GM23338 (cell line): ENCODE measurements around the gene SLC37A4.

Experiments used
- CREB1 ChIP-seq: fragments of 250-450 bp; sonication (Bioruptor Pico); IDR thresholded peaks from 2 replicates; pipeline ENCODE4 v1.5.0; 2020; ENCODE audit warnings: low read depth, mild to moderate bottlenecking, moderate library complexity
- EZH2 ChIP-seq: fragments of 200-600 bp; sonication (generic); IDR thresholded peaks from one replicate; pipeline ENCODE4 v1.8.0; 2017; ENCODE audit warnings: antibody characterized with exemption, mild to moderate bottlenecking, low read depth; ENCODE audit not compliant: unreplicated experiment
- EZH2phosphoT487 ChIP-seq: fragments of 200-600 bp; sonication (generic); IDR thresholded peaks from one replicate; pipeline ENCODE4 v1.8.1; 2018; ENCODE audit warnings: antibody characterized with exemption; ENCODE audit not compliant: unreplicated experiment
- JUNB ChIP-seq: IDR thresholded peaks from one replicate; pipeline ENCODE4 v1.6.1; 2016; ENCODE audit warnings: antibody characterized with exemption; ENCODE audit not compliant: unreplicated experiment
- NANOG ChIP-seq: IDR thresholded peaks from 2 replicates; pipeline ENCODE4 v1.6.1; 2016; ENCODE audit warnings: antibody characterized with exemption, borderline replicate concordance
- POLR2AphosphoS5 ChIP-seq: IDR thresholded peaks from 2 replicates; pipeline ENCODE4 v1.6.1; 2016; ENCODE audit warnings: antibody characterized with exemption, low read depth
- STAT1 ChIP-seq: IDR thresholded peaks from one replicate; pipeline ENCODE4 v1.6.1; 2016; ENCODE audit warnings: antibody characterized with exemption; ENCODE audit not compliant: unreplicated experiment
- ZNF114 ChIP-seq: fragments of 250-450 bp; sonication (Bioruptor Pico); IDR thresholded peaks from 2 replicates; pipeline ENCODE4 v1.5.0; 2020; ENCODE audit warnings: mild to moderate bottlenecking, moderate library complexity
- ZNF331 ChIP-seq: fragments of 250-450 bp; sonication (Bioruptor Pico); IDR thresholded peaks from 2 replicates; pipeline ENCODE4 v1.5.0; 2020; ENCODE audit warnings: low read depth, mild to moderate bottlenecking, moderate library complexity
- TF ChIP-seq, protein P1 (sequence below), 2 experiments: fragments of 200-600 bp in 1 of 2; sonication (generic) in 1 of 2; conservative IDR thresholded peaks; 2 replicates each; pipeline versions ENCODE4 v1.5.1 to v1.6.1; 2016 to 2017; ENCODE audit warnings: antibody characterized with exemption in 2 of 2, low read depth in 2 of 2, mild to moderate bottlenecking in 2 of 2, moderate library complexity in 1 of 2
- TF ChIP-seq, protein P2 (sequence below): IDR thresholded peaks from one replicate; pipeline ENCODE4 v1.6.1; 2018; ENCODE audit warnings: antibody characterized with exemption; ENCODE audit not compliant: unreplicated experiment
- TF ChIP-seq, protein P3 (sequence below): IDR thresholded peaks from 2 replicates; pipeline ENCODE4 v1.6.1; 2016; ENCODE audit warnings: antibody characterized with exemption
- TF ChIP-seq, protein P4 (sequence below): fragments of 250-450 bp; sonication (Bioruptor Pico); IDR thresholded peaks from 2 replicates; pipeline ENCODE4 v1.5.0; 2020; ENCODE audit warnings: mild to moderate bottlenecking, moderate library complexity

DNA sequence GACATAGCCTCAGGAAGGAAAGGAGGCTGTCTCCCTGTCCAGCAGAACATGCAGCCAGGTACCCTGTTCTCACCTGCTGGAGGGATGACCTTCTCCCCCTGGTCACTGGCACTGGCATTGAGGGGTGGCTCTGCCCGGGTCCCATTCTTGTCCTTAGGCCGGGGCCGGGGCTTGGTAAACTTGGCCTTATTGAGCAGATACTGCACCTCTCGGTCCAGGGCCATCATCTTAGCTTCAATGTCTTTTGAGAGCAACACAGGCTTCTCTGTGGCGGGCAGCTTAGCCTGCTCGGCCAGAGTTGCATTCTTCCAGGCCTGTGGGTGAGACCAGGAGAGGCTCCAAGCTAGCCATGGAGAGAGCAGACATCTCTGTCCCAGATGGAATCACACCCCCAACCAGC, 15.8 kb upstream of the SLC37A4 start:
- TF ChIP-seq, protein P1, sequence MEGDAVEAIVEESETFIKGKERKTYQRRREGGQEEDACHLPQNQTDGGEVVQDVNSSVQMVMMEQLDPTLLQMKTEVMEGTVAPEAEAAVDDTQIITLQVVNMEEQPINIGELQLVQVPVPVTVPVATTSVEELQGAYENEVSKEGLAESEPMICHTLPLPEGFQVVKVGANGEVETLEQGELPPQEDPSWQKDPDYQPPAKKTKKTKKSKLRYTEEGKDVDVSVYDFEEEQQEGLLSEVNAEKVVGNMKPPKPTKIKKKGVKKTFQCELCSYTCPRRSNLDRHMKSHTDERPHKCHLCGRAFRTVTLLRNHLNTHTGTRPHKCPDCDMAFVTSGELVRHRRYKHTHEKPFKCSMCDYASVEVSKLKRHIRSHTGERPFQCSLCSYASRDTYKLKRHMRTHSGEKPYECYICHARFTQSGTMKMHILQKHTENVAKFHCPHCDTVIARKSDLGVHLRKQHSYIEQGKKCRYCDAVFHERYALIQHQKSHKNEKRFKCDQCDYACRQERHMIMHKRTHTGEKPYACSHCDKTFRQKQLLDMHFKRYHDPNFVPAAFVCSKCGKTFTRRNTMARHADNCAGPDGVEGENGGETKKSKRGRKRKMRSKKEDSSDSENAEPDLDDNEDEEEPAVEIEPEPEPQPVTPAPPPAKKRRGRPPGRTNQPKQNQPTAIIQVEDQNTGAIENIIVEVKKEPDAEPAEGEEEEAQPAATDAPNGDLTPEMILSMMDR (conservative IDR thresholded peaks at IDR 0.05; ENCODE audit: low read depth in 2 of 2), result no peak
- TF ChIP-seq POLR2AphosphoS5 (no peak), EZH2 (no peak), JUNB (no peak), CREB1 (CRISPR knock-in tag) (no peak), EZH2phosphoT487 (no peak), STAT1 (no peak), ZNF114 (no peak), ZNF331 (CRISPR knock-in tag) (no peak), NANOG (no peak)
- TF ChIP-seq, protein P2, sequence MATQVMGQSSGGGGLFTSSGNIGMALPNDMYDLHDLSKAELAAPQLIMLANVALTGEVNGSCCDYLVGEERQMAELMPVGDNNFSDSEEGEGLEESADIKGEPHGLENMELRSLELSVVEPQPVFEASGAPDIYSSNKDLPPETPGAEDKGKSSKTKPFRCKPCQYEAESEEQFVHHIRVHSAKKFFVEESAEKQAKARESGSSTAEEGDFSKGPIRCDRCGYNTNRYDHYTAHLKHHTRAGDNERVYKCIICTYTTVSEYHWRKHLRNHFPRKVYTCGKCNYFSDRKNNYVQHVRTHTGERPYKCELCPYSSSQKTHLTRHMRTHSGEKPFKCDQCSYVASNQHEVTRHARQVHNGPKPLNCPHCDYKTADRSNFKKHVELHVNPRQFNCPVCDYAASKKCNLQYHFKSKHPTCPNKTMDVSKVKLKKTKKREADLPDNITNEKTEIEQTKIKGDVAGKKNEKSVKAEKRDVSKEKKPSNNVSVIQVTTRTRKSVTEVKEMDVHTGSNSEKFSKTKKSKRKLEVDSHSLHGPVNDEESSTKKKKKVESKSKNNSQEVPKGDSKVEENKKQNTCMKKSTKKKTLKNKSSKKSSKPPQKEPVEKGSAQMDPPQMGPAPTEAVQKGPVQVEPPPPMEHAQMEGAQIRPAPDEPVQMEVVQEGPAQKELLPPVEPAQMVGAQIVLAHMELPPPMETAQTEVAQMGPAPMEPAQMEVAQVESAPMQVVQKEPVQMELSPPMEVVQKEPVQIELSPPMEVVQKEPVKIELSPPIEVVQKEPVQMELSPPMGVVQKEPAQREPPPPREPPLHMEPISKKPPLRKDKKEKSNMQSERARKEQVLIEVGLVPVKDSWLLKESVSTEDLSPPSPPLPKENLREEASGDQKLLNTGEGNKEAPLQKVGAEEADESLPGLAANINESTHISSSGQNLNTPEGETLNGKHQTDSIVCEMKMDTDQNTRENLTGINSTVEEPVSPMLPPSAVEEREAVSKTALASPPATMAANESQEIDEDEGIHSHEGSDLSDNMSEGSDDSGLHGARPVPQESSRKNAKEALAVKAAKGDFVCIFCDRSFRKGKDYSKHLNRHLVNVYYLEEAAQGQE, result no peak
- TF ChIP-seq, protein P3, sequence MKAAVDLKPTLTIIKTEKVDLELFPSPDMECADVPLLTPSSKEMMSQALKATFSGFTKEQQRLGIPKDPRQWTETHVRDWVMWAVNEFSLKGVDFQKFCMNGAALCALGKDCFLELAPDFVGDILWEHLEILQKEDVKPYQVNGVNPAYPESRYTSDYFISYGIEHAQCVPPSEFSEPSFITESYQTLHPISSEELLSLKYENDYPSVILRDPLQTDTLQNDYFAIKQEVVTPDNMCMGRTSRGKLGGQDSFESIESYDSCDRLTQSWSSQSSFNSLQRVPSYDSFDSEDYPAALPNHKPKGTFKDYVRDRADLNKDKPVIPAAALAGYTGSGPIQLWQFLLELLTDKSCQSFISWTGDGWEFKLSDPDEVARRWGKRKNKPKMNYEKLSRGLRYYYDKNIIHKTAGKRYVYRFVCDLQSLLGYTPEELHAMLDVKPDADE, result no peak
- TF ChIP-seq, protein P4, sequence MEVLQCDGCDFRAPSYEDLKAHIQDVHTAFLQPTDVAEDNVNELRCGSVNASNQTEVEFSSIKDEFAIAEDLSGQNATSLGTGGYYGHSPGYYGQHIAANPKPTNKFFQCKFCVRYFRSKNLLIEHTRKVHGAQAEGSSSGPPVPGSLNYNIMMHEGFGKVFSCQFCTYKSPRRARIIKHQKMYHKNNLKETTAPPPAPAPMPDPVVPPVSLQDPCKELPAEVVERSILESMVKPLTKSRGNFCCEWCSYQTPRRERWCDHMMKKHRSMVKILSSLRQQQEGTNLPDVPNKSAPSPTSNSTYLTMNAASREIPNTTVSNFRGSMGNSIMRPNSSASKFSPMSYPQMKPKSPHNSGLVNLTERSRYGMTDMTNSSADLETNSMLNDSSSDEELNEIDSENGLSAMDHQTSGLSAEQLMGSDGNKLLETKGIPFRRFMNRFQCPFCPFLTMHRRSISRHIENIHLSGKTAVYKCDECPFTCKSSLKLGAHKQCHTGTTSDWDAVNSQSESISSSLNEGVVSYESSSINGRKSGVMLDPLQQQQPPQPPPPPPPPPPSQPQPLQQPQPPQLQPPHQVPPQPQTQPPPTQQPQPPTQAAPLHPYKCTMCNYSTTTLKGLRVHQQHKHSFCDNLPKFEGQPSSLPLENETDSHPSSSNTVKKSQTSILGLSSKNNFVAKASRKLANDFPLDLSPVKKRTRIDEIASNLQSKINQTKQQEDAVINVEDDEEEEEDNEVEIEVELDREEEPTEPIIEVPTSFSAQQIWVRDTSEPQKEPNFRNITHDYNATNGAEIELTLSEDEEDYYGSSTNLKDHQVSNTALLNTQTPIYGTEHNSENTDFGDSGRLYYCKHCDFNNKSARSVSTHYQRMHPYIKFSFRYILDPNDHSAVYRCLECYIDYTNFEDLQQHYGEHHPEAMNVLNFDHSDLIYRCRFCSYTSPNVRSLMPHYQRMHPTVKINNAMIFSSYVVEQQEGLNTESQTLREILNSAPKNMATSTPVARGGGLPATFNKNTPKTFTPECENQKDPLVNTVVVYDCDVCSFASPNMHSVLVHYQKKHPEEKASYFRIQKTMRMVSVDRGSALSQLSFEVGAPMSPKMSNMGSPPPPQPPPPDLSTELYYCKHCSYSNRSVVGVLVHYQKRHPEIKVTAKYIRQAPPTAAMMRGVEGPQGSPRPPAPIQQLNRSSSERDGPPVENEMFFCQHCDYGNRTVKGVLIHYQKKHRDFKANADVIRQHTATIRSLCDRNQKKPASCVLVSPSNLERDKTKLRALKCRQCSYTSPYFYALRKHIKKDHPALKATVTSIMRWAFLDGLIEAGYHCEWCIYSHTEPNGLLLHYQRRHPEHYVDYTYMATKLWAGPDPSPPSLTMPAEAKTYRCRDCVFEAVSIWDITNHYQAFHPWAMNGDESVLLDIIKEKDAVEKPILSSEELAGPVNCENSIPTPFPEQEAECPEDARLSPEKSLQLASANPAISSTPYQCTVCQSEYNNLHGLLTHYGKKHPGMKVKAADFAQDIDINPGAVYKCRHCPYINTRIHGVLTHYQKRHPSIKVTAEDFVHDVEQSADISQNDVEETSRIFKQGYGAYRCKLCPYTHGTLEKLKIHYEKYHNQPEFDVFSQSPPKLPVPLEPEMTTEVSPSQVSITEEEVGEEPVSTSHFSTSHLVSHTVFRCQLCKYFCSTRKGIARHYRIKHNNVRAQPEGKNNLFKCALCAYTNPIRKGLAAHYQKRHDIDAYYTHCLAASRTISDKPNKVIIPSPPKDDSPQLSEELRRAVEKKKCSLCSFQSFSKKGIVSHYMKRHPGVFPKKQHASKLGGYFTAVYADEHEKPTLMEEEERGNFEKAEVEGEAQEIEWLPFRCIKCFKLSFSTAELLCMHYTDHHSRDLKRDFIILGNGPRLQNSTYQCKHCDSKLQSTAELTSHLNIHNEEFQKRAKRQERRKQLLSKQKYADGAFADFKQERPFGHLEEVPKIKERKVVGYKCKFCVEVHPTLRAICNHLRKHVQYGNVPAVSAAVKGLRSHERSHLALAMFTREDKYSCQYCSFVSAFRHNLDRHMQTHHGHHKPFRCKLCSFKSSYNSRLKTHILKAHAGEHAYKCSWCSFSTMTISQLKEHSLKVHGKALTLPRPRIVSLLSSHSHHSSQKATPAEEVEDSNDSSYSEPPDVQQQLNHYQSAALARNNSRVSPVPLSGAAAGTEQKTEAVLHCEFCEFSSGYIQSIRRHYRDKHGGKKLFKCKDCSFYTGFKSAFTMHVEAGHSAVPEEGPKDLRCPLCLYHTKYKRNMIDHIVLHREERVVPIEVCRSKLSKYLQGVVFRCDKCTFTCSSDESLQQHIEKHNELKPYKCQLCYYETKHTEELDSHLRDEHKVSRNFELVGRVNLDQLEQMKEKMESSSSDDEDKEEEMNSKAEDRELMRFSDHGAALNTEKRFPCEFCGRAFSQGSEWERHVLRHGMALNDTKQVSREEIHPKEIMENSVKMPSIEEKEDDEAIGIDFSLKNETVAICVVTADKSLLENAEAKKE (CRISPR knock-in tag), result no peak
